Calu3 (cell line): ENCODE data around the gene RPL11. TPM values are rescaled to one million over a fixed set of nuclear protein-coding genes. Genes with fewer than 3 reads are reported as not detected.

Experiments
- BruUV-seq: library from RNA; stranded (reverse); fragments of 400-500 nt; replicated peaks from 2 replicates; lab custom pipeline; 2021; lab: Mats Ljungman, UMichigan
- CTCF ChIA-PET: fragments of 300-600 bp; sonication (Branson Sonifier 250); formaldehyde crosslinking; loops from one replicate; lab custom pipeline; 2022; ENCODE audit warnings: antibody characterized with exemption; lab: Charles Lee
- DNase-seq: peaks from one replicate; pipeline ENCODE4 v3.0.0; 2022
- H3K27ac Mint-ChIP-seq: one replicate; pipeline ENCODE4 v1.8.0; 2022; ENCODE audit warnings: mixed read lengths; ENCODE audit not compliant: unreplicated experiment
- H3K27me3 Mint-ChIP-seq: one replicate; pipeline ENCODE4 v1.8.0; 2022; ENCODE audit warnings: mixed read lengths; ENCODE audit not compliant: unreplicated experiment
- H3K36me3 Mint-ChIP-seq: one replicate; pipeline ENCODE4 v1.8.0; 2022; ENCODE audit warnings: mild to moderate bottlenecking, moderate library complexity, mixed read lengths; ENCODE audit not compliant: insufficient read depth, unreplicated experiment
- H3K4me1 Mint-ChIP-seq: one replicate; pipeline ENCODE4 v1.8.0; 2022; ENCODE audit warnings: mild to moderate bottlenecking, low read depth, mixed read lengths; ENCODE audit not compliant: unreplicated experiment
- H3K4me3 Mint-ChIP-seq: one replicate; pipeline ENCODE4 v1.8.0; 2022; ENCODE audit warnings: mild to moderate bottlenecking, low read depth, moderate library complexity, mixed read lengths; ENCODE audit not compliant: unreplicated experiment
- H3K9me3 Mint-ChIP-seq: one replicate; pipeline ENCODE4 v1.8.0; 2022; ENCODE audit warnings: low read depth, mixed read lengths; ENCODE audit not compliant: unreplicated experiment
- intact Hi-C: fragments of 100-400 bp; cut with micrococcal nuclease; formaldehyde crosslinking; loops from one replicate; pipeline ENCODE4 v1.10.0; 2022; ENCODE audit not compliant: unreplicated experiment
- total RNA-seq: library from RNA; stranded (reverse); gene quantifications from 2 replicates; pipeline ENCODE4 v1.2.3, GENCODE V29; 2022
- TF ChIP-seq, protein P1 (sequence below): fragments of 200-600 bp; IDR thresholded peaks from one replicate; pipeline ENCODE4 v1.8.0; 2022; ENCODE audit warnings: antibody characterized with exemption; ENCODE audit not compliant: unreplicated experiment

Gene RPL11
- total RNA-seq, 1 experiment from 2014 or later = 622 TPM

DNA sequence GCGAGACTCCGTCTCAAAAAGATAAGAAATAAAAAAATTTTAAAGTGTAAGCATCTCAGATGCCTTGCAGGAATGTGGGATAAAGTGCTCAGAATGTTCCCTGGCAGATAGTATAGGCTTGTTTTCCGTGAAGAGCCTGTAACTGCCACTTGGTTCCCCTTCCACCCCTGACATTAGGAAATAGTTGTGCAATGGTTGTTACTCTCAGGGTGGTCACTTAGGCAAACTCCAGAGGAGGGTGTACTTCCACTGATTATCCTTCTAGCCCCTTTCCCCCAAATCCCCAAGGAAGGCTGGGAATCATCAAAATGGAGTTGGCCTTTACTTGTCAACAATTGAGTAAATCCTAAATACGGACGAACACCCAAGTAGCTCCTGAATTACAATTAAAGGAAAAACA is 10.4 kb downstream of the RPL11 start:
- Mint-ChIP-seq H3K27me3 (no peaks in the 10 kb centered on the region), H3K4me1 (no peaks in the 10 kb centered on the region), H3K4me3 (no peak overlapping the region), H3K9me3 (no peaks in the 10 kb centered on the region), H3K27ac (no peak overlapping the region), H3K36me3 (peaks cover 54% of the 10 kb centered on the region)
- CTCF ChIA-PET = no interaction called here
- DNase-seq = no peak
- no TSS peak for BruUV-seq
- intact Hi-C loops = no loop called here
- TF ChIP-seq, protein P1, sequence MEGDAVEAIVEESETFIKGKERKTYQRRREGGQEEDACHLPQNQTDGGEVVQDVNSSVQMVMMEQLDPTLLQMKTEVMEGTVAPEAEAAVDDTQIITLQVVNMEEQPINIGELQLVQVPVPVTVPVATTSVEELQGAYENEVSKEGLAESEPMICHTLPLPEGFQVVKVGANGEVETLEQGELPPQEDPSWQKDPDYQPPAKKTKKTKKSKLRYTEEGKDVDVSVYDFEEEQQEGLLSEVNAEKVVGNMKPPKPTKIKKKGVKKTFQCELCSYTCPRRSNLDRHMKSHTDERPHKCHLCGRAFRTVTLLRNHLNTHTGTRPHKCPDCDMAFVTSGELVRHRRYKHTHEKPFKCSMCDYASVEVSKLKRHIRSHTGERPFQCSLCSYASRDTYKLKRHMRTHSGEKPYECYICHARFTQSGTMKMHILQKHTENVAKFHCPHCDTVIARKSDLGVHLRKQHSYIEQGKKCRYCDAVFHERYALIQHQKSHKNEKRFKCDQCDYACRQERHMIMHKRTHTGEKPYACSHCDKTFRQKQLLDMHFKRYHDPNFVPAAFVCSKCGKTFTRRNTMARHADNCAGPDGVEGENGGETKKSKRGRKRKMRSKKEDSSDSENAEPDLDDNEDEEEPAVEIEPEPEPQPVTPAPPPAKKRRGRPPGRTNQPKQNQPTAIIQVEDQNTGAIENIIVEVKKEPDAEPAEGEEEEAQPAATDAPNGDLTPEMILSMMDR = no peak

DNA sequence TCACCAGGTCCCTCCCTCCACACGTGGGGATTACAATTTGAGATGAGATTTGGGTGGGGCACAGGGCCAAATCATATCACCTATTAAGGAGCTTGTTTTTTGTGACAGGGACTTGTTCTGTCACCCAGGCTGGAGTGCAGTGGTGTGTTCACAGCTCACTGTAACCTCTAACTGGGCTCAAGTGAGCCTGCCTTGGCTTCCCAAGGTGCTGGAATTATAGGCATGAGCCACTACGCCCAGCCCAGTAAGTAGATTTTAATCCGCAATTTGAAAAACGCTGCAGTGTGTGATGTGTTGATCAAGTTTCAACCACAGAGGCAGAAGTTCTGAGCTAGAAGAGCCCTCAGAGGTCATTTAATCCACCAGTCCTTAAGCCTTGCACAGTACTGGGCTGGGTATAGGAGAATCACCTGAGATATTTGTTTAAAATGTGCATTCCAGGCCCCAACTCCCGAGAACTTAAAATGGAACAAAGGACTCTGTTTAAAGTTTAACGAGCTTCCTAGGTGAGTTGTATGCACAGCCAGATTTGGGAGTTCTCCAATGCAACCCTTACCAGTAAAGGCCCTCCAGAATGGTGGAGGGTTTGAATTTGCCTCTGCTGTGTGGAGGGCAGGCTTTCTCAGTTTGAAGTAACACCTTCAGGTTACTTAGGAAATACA is 13.4 kb downstream of the RPL11 start:
- Mint-ChIP-seq H3K27ac (no peak overlapping the region), H3K9me3 (no peaks in the 10 kb centered on the region), H3K4me1 (no peaks in the 10 kb centered on the region), H3K27me3 (no peaks in the 10 kb centered on the region), H3K36me3 (peaks cover 29% of the 10 kb centered on the region), H3K4me3 (no peak overlapping the region)
- intact Hi-C loops = no loop called here
- BruUV-seq = no TSS peak
- no peak for DNase-seq
- CTCF ChIA-PET = interaction anchor here (0.6 kb wide), 1 partner anchor 36 kb away, joined by 4 read pairs; no protein-coding TSS in a partner anchor
- TF ChIP-seq, protein P1 = no peak

DNA sequence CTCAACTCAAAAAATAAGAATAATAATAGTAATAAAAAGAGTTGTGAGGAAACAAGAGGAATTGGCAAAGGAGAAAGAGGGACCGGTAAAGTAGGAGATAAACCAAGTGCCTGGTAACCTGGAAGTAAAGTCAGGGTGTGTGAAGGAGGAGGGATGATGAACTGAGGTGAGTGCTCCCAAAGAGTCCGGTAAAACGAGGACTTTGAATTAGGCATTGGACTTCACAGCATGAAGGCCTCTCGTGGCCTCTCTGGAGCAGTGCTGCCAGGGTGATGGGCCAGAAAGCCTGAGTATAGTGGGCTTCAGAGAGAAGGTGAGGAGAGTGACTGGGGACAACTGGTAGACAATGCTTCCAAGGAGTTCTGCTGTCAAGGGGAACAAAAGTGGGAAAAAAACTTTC is 17.6 kb downstream of the RPL11 start:
- Mint-ChIP-seq H3K27me3 (no peaks in the 10 kb centered on the region), H3K4me3 (no peak overlapping the region), H3K4me1 (no peaks in the 10 kb centered on the region), H3K36me3 (peaks cover 8% of the 10 kb centered on the region), H3K27ac (no peak overlapping the region), H3K9me3 (no peaks in the 10 kb centered on the region)
- intact Hi-C loops = no loop called here
- DNase-seq = no peak
- no TSS peak for BruUV-seq
- TF ChIP-seq, protein P1 = no peak
- CTCF ChIA-PET = no interaction called here

DNA sequence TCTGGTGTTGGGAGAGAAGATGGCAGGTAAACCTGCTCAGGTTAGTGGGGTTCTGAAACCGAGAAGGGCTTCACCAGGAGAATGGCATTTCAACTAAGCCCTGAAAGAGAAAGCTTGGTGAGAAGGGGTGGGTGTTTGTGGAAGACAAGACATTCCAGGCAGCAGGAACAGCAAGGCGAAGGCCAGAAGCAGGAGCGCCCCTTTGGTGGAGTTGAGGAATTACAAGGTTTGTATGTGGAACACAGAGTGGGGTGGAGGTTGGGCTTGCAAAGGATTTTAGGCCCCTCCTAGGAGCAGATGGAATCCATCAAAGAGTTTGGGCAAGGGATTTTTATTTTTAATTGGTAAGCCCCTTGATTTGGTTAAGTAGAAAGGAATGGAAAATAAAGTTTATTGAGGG is 26.9 kb downstream of the RPL11 start:
- TF ChIP-seq, protein P1 = no peak
- CTCF ChIA-PET = no interaction called here
- peaks cover 5% of the 10 kb centered on the region for H3K36me3 Mint-ChIP-seq
- intact Hi-C loops = no loop called here
- no peaks in the 10 kb centered on the region for H3K4me1 Mint-ChIP-seq
- DNase-seq = peak; percentile 44
- BruUV-seq = no TSS peak
- no peak overlapping the region for H3K4me3 Mint-ChIP-seq
- H3K9me3 Mint-ChIP-seq = no peaks in the 10 kb centered on the region
- H3K27ac Mint-ChIP-seq = no peak overlapping the region
- no peaks in the 10 kb centered on the region for H3K27me3 Mint-ChIP-seq
